DOHH2 (cell line): ENCODE measurements around the gene NBAS.
"Not testable (repeated sequence)": the region's sequence is repeated elsewhere in the genome, so short reads cannot be mapped to it uniquely, and the experiment has no call there.

Experiments
- H3F3A ChIP-seq: fragments of 200-600 bp; sonication (generic), shearing (Covaris generic); 2 replicates; pipeline ENCODE4 v1.6.0; 2016; ENCODE audit warnings: antibody characterized with exemption, mild to moderate bottlenecking; ENCODE audit not compliant: control insufficient read depth, insufficient read depth
- H3K27ac ChIP-seq: fragments of 200-600 bp; sonication (generic); 2 replicates; pipeline ENCODE4 v1.5.1; 2014; ENCODE audit warnings: low read depth, mild to moderate bottlenecking, low read length, moderate library complexity
- H3K27me3 ChIP-seq: fragments of 200-600 bp; sonication (generic); 2 replicates; pipeline ENCODE4 v1.6.1; 2014; ENCODE audit warnings: mild to moderate bottlenecking, low read length, mixed read lengths; ENCODE audit not compliant: control insufficient read depth
- H3K36me3 ChIP-seq: fragments of 200-600 bp; sonication (generic); 2 replicates; pipeline ENCODE4 v1.6.1; 2014; ENCODE audit warnings: mild to moderate bottlenecking, low read length, moderate library complexity, mixed read lengths; ENCODE audit not compliant: control insufficient read depth
- H3K4me1 ChIP-seq: fragments of 200-600 bp; sonication (generic); 2 replicates; pipeline ENCODE4 v1.6.1; 2014; ENCODE audit warnings: mild to moderate bottlenecking, low read length, mixed read lengths; ENCODE audit not compliant: control insufficient read depth
- H3K4me2 ChIP-seq: fragments of 200-600 bp; sonication (generic); 2 replicates; pipeline ENCODE4 v1.6.0; 2014; ENCODE audit warnings: mild to moderate bottlenecking, low read length, moderate library complexity
- H3K4me3 ChIP-seq: fragments of 200-600 bp; sonication (generic); 2 replicates; pipeline ENCODE4 v1.5.1; 2014; ENCODE audit warnings: mild to moderate bottlenecking, low read length, mixed read lengths
- H3K79me2 ChIP-seq: fragments of 200-600 bp; sonication (generic); 2 replicates; pipeline ENCODE4 v1.6.1; 2014; ENCODE audit warnings: mild to moderate bottlenecking, low read length, mixed read lengths; ENCODE audit not compliant: control insufficient read depth
- H3K9me2 ChIP-seq: fragments of 200-600 bp; sonication (generic); replicated peaks from 2 replicates; pipeline ENCODE4 v1.6.1; 2014; ENCODE audit warnings: mild to moderate bottlenecking, low read length, mixed read lengths; ENCODE audit not compliant: control insufficient read depth
- H3K9me3 ChIP-seq: fragments of 200-600 bp; sonication (generic); 2 replicates; pipeline ENCODE4 v1.6.1; 2014; ENCODE audit warnings: antibody characterized with exemption, low read length, mixed read lengths; ENCODE audit not compliant: control insufficient read depth, insufficient read depth
- H4K20me1 ChIP-seq: fragments of 200-600 bp; sonication (generic); 2 replicates; pipeline ENCODE4 v1.6.0; 2014; ENCODE audit warnings: low read depth, mild to moderate bottlenecking, antibody characterized with exemption, low read length, moderate library complexity; ENCODE audit not compliant: control insufficient read depth, insufficient read depth
- CTCF ChIP-seq: fragments of 200-600 bp; sonication (generic); IDR thresholded peaks from one replicate; pipeline ENCODE4 v1.5.1; 2014; ENCODE audit warnings: antibody characterized with exemption, mild to moderate bottlenecking, low read depth, low read length; ENCODE audit not compliant: poor library complexity, severe bottlenecking
- EZH2phosphoT487 ChIP-seq: fragments of 200-600 bp; sonication (generic); IDR thresholded peaks from 2 replicates; pipeline ENCODE4 v1.6.1; 2017; ENCODE audit warnings: borderline replicate concordance, mild to moderate bottlenecking, antibody characterized with exemption, low read length, moderate library complexity, mixed read lengths

The NBAS gene

GRCh38 chr2:15521641-15522181 is 39.4 kb downstream of the NBAS start:
- Histone ChIP-seq H3K9me2 (no peaks in the 10 kb centered on the region), H3K36me3 (peaks cover 7% of the 10 kb centered on the region; the same call in 1 of the 2 replicates), H3K27ac (no peak overlapping the region), H4K20me1 (no peaks in the 10 kb centered on the region), H3K9me3 (no peaks in the 10 kb centered on the region), H3K4me1 (no peaks in the 10 kb centered on the region), H3K4me3 (no peak overlapping the region), H3K27me3 (no peaks in the 10 kb centered on the region), H3K4me2 (no peak overlapping the region), H3F3A (no peaks in the 10 kb centered on the region), H3K79me2 (no peaks in the 10 kb centered on the region)
- no peak for TF ChIP-seq EZH2phosphoT487
- no peak for TF ChIP-seq CTCF

DNA sequence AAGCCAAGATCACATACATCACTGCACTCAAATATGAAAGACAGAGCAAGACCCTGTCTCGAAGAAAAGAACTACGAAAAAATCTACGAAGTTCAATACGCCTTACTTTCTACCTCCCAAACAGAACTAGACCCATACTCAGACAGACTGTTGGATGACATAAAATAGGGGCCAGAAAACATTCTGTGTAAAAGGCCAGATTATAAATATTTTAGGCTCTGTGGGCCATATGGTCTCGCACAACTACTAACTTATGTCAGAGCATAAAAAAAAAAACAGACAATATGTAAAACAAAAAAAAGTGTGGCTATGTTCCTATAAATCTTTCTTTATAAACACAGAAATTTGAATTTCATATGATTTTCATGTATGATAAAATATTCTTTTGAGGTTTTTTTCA is 40.8 kb downstream of the NBAS start:
- Histone ChIP-seq H4K20me1 (no peaks in the 10 kb centered on the region), H3K27me3 (no peaks in the 10 kb centered on the region), H3F3A (no peaks in the 10 kb centered on the region), H3K27ac (no peak overlapping the region), H3K9me2 (no peaks in the 10 kb centered on the region), H3K36me3 (peaks cover 5% of the 10 kb centered on the region; the same call in 1 of the 2 replicates), H3K9me3 (no peaks in the 10 kb centered on the region), H3K4me1 (no peaks in the 10 kb centered on the region), H3K4me3 (no peak overlapping the region), H3K4me2 (no peak overlapping the region), H3K79me2 (no peaks in the 10 kb centered on the region)
- no peak for TF ChIP-seq CTCF
- TF ChIP-seq EZH2phosphoT487 = no peak

- H3K36me3 ChIP-seq, H3K9me3 ChIP-seq, H3K4me3 ChIP-seq, H3K4me2 ChIP-seq, H3K79me2 ChIP-seq, H3F3A ChIP-seq, H3K9me2 ChIP-seq, H4K20me1 ChIP-seq, H3K4me1 ChIP-seq, H3K27ac ChIP-seq, H3K27me3 ChIP-seq: not testable (repeated sequence)
These were observed 42.4 kb downstream of the NBAS start for GRCh38 chr2:15518759-15519158.

GRCh38 chr2:15517793-15518192 is 43.3 kb downstream of the NBAS start:
- Histone ChIP-seq H3K9me3 (no peaks in the 10 kb centered on the region), H3K27ac (no peak overlapping the region), H3K79me2 (no peaks in the 10 kb centered on the region), H3K4me2 (no peak overlapping the region), H3K4me1 (no peaks in the 10 kb centered on the region), H3K27me3 (no peaks in the 10 kb centered on the region), H4K20me1 (no peaks in the 10 kb centered on the region), H3K36me3 (no peaks in the 10 kb centered on the region), H3F3A (no peaks in the 10 kb centered on the region), H3K4me3 (no peak overlapping the region), H3K9me2 (no peaks in the 10 kb centered on the region)
- no peak for TF ChIP-seq CTCF
